ENCODE data around the gene KLHL7.
"Not testable (repeated sequence)": the region's sequence is repeated elsewhere in the genome, so short reads cannot be mapped to it uniquely, and the experiment has no call there.

Gene KLHL7

DNA sequence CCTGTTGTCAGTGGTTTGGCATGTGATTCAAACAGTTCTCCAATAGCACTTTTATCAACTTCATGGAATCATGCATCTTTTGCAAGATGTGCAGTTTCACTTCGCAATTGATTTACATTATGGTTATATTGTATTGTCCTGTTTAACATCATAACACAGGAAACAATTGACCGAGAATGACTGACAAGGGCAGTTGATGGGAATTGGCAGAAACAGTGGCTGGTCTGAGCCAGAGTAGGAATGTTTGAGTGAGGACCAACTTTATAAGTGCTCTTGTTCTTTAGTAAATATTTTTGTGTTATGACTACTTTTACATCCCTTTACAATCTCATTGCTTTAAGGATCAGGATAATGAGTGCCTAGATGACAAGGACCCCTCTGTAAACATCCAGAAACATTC is 2.2 kb downstream of the KLHL7 start:
- DNase-seq (ENCODE audit: low read depth in 2 of 3, low spot score in 1 of 3), result no peak

DNA sequence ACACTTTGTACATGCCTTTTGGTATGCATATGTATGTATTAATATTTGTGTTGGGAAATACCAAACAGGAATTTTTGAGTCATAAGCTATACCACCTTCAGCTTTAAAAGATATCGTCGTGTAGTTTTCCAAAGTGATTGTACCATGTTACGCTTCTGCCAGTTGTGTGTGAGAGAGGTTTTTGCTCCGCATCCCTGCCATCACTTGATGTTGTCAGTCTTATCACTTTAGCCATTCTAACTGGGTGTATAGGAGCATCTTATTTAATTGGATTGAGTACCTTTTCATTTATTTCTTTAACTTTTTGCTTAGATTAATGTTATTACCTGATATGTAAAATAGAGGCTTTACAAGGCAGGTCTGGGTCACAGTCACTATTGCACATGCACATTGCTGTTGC is 3.4 kb downstream of the KLHL7 start:
- no peak for DNase-seq (ENCODE audit: low read depth in 2 of 3, low spot score in 1 of 3)

DNA sequence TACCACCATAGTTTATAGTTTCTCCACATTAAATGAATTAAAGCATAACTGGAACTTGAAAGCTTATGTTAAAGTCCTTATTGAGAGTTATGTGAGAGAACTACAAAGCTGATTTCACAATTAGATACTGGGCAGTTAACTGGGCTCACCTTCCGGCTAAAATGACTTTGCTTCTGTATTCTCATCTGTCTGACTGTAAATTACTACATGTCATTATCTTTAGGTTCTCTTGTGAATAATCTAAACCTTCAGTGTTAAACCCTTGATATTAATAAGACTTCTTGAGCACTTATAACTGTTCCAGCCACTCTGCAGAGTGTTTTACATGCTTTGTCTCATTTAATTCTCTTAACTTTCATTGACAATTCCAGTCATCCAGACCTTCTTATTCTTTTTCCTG is 3.9 kb downstream of the KLHL7 start:
- DNase-seq (ENCODE audit: low read depth in 2 of 3, low spot score in 1 of 3), result no peak

DNA sequence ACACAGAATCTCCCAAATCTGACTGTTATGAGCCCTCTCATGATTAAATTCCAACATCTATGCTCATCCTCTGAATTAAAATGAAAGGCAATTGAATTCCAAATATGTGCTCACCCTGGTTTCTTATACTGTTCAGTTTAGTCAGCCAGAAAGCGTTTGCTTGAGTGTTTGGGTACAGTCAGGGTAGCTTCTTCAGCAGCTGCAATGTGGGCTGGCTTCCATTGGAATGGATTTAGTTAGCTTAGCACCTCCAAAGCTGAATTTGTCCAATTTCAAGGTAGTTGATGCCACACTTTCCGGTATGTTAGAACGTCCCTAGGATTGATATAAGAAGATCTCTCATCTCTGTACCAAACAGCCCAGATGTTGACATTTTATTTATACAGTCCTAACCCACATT is 9.3 kb downstream of the KLHL7 start:
- DNase-seq (ENCODE audit: low read depth in 2 of 3, low spot score in 1 of 3), result no peak

DNA sequence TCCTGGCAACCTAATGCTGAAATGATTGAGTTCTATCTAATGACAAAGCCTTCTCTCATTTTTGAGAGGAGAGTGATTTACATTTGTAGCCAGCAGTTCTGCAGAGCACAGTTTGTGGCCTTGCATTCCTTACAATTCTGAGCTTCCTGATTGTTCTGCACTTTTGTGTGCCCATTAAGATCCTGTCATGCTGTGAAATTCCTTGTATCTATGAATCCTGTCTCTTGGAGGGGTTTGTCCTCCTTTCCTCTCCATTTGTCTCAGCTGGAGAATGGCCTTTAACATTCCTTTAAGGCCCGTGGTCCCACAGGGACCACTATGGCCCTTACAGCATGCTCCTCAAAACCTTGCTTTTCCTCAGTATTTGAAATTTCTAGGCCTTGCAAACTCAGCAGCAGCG is 10.4 kb downstream of the KLHL7 start:
- DNase-seq (ENCODE audit: low read depth in 2 of 3, low spot score in 1 of 3), result no peak

DNA sequence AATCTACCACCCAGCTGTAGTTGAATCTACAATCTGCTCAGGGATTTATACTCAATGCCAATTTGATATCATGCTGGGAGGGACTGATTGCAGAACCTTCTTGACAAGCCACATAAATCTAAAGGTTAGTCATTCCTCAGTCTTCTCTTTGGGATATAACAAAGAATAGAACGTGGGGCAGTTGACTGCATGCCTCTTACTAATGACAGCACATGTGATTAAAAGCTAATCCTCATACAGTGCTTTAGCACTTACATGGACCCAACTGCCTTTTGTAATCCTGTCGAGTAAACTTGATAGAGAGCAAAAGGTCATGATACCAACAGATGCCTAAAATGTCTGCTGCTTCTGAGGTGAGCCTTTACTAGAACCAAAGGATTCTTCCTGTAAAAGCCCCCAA is 12.3 kb downstream of the KLHL7 start:
- DNase-seq (ENCODE audit: low read depth in 2 of 3, low spot score in 1 of 3), result no peak

DNA sequence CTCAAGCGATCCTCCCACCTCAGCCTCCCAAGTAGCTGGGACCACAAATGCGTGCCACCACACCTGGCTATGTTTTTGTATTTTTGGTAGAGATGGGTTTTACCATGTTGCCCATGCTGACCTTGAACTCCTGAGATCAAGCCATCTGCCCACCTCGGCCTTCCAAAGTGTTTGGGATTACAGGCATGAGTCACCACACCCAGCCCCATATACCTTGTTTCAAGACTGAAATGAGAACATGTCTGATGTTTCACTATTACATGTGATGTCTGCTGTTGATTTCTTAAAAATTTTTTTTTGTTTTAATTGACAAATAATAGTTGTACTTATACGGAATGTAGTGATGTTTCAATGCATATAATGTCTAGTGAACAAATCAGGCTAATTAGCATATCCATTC is 14.5 kb downstream of the KLHL7 start:
- no peak for DNase-seq (ENCODE audit: low read depth in 2 of 3, low spot score in 1 of 3)

DNA sequence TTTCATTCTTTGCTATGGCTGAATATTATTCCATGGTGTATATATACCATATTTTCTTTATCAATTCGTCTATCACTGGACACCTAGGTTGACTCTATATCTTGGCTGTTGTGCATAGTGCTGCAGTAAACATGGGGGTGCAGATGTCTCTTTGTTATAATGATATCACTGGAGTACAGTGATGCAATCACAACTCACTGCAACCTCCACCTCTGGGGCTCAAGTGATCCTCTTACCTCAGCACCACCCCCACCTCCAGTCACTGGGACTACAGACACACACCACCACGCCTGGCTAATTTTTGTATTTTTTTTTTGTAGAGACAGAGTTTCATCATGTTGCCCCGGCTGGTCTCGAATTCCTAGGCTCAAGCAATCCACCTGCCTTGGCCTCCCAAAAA is 15.6 kb downstream of the KLHL7 start:
- no peak for DNase-seq (ENCODE audit: low read depth in 2 of 3, low spot score in 1 of 3)

DNA sequence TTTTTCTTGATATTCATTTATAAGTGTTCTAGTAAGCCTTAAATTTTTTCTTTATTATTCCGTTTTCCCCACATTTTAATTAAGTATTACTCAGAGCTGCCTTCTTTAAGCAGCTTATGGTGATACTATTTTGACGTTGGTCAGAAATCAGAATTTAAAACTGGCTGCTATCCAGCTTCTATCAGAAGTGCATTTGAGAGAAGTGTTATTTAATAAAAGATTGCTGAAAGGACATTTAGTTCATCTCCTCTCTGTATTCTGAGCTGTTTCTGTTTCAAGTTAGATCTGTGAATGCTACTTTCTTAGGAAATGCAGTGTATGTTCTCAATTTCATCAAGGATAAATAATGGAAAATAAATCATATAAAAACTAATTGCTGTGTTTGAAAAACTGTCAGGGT is 17.4 kb downstream of the KLHL7 start:
- no peak for DNase-seq (ENCODE audit: low read depth in 2 of 3, low spot score in 1 of 3)

DNA sequence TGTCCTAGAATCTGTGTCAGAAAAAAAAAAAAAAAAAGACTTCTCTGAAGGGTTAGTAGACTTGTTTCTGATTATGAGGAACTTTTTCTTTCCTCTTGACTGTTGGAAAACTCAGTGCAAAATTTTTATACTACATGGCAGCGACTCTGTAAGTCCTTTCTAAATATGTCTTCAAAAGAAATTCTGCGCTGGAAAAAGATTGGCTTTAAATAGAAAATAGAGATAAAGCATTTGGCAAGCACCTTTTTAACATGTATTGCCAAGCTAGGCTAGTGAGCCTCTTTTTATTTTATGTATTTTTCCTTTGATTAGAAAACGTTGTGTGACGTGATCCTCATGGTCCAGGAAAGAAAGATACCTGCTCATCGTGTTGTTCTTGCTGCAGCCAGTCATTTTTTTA is 17.9 kb downstream of the KLHL7 start:
- DNase-seq (ENCODE audit: low read depth in 2 of 3, low spot score in 1 of 3), result no peak

DNA sequence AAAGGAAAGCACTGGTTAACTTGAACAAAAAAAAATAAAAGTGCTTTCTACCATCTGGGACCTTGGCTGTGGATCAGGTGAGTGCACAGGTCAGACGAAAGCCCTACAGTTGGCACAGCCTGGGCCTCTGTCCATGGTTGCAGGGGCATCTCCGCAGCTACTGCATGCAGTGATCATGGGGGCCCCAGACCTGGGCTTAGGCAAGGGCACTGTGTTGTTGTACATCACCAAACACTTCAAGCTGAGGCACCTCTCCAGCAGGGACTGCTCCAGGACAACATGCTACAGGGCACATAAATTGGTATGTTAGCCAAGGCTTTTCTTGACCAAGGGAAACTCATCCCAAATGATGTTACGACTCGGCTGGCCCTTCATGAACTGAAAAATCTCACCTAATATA is 23.5 kb downstream of the KLHL7 start:
- no peak for DNase-seq (ENCODE audit: low read depth in 2 of 3, low spot score in 1 of 3)

DNA sequence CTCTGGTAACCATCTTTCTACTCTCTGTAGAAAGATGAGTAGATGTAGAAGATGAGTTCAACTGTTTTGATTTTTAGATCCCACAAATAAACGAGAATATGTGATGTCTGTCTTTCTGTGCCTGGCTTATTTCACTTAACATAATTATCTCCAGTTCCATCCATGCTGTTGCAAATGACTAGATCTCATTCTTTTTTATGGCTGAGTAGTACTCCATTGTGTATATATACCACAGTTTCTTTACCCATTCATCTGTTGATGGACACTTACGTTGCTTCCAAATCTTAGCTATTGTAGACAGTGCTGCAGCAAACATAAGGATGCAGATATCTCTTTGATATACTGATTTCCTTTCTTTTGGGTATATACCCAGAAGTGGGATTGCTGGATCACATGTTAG is 26.2 kb downstream of the KLHL7 start:
- DNase-seq (ENCODE audit: low read depth in 2 of 3, low spot score in 1 of 3), result not testable (repeated sequence)

DNA sequence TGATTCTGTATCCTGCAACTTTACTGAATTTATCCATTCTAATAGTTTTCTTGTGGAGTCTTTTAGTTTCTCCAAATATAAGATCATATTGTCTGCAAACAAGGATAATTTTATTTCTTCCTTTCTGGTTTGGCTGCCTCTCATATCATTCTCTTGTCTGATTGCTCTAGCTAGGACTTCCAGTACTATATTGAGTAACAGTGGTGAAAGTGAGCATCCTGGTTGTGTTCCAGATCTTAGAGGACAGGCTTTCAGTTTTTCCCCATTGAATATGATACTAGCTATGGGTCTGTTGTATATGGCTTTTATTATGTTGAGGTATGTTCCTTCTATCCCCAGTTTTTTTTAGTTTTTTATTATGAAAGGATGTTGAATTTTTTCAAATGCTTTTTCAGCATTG is 28.2 kb downstream of the KLHL7 start:
- no peak for DNase-seq (ENCODE audit: low read depth in 2 of 3, low spot score in 1 of 3)

DNA sequence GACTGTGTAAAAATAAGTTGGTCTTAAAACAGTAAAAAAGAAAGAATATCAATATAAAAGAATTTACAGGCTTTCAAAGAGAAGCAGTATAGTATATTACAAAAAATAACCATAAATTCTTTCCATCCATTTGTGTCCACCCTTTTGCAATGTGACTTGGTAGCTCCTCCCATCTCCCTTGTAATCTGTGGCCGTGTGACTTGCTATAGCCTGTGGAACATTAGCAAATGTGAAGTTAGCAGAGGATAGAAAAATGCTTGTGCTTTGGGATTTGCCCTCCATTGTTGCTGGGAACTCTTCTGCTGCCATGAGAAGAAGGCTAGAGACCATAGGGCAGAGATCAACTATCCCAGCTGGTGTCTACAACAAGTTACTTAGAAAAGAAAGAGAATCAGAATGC is 30.2 kb downstream of the KLHL7 start:
- no peak for DNase-seq (ENCODE audit: low read depth in 2 of 3, low spot score in 1 of 3)

DNA sequence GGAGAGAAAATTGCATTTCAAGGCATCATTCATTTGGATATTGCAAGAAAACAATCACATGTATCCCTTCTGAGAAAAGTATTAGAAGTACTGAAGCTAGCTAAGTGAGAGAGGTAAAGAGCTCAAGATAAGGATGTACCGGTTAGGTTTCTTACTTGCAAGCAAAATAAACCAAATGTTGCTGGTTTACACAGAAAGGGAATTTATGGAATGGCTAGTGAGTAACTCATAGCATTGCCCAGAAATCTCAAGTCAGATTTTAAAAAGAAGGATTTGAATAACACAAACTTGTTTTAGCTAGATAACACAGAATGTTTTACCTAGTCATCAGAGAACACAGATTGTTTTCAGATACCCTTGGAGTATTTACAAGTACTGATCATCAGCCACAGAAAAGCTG is 30.6 kb downstream of the KLHL7 start:
- DNase-seq (ENCODE audit: low read depth in 2 of 3, low spot score in 1 of 3), result no peak

DNA sequence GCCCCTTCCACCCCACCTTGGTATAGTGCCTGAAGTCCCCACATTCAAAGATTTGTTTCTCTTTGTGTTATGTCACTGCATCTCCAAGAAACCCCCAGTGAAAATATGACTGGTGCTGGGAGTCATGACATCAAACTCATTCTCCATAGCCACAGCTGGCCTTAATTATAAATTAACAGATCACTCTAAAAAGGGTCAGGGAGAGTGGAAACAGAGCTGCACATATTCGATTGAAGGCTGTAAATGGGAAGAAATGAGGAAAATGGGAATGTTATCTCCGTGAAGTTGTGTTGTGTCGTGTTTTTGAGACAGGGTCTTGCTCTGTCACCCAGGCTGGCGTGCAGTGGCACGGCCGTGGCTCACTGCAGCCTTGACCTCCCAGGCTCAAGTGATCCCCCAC is 52.1 kb downstream of the KLHL7 start:
- no peak for DNase-seq (ENCODE audit: low read depth in 2 of 3, low spot score in 1 of 3)

DNA sequence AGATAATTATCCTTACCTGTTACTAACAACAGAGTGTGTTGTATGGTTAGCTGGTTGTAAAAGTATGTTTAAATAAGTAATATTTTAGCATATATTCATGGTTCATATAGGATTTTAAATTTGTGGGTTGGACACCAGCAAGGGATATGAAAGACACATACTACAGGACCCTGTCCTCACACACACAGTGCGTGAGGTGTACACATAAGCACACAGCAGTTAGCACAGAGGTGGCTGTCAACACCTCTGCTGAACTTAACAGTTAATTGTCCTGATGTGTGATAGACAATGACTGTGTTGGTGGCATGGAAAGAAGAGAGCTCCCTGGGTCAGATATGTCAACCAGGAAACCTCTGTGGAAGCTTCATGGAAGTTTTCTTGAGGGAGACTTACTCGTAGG is 53.0 kb downstream of the KLHL7 start:
- no peak for DNase-seq (ENCODE audit: low read depth in 2 of 3, low spot score in 1 of 3)

DNA sequence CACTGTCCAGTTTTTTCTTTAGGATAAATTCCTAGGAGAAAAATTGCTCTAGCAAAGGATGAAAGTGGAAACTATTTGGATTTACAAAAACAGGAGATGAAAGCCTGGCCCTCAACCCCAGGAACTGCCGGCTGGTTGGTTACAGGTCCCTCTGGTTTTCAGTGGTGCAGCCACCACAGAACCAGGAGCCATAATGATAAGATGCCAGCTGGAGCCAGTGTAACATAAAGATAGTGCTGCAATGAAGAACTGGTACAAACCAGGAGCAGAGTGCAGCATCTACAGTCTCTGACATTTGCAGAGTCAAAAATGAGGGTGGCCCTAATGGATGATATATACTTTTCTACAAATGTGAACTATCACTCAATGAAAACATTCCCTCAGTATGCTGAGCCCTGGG is 55.9 kb downstream of the KLHL7 start:
- no peak for DNase-seq (ENCODE audit: low read depth in 2 of 3, low spot score in 1 of 3)

DNA sequence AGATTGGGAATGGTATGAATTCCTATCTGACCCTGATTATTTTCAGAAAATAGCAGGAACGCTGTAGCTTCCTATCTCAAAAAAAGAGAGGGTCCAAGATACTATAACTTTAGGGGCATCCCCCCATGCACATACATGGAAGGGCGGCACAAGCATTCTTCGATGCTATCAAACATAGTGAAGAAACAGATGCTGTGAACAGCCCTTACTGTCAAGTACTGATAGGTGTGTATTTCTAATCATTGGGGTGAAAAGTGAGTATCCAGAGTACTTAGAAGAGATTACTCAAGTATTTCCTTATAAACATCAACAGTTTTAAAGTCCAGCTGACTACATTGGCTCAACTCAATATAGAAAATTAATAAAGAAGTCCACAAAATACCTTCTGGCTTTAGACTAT is 59.3 kb downstream of the KLHL7 start:
- no peak for DNase-seq (ENCODE audit: low read depth in 2 of 3, low spot score in 1 of 3)

DNA sequence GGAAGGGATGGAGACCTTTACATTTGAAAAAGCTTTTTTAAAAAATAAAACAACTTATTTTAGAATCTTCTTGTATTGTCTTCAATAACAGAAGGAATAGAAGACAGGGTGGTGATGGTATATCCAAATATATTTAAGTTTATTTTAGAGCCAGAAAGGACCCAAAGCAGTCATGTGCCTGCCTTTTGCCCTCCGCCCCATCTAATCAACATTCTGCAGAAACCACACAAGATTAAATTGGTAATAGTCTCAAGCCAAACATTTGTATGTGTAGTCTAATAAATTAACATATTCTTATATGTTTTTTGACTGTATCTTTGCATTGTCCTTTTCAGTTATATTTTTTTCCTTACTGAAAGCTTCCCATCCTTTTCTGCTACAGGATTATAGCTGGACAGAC is 59.7 kb downstream of the KLHL7 start:
- no peak for DNase-seq (ENCODE audit: low read depth in 2 of 3, low spot score in 1 of 3)

DNA sequence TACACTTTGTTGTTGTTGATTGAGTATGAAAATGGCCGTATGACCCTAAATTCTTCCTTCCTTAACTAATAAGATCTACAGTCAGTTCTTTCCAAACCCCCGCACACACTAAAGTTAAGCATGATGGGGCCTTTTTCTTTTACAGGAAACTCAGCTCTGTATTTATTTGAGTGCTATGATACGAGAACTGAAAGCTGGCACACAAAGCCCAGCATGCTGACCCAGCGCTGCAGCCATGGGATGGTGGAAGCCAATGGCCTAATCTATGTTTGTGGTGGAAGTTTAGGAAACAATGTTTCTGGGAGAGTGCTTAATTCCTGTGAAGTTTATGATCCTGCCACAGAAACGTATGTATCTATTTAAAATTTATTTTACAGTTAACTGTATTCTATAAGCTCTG is 62.1 kb downstream of the KLHL7 start:
- DNase-seq (ENCODE audit: low read depth in 2 of 3, low spot score in 1 of 3), result no peak

DNA sequence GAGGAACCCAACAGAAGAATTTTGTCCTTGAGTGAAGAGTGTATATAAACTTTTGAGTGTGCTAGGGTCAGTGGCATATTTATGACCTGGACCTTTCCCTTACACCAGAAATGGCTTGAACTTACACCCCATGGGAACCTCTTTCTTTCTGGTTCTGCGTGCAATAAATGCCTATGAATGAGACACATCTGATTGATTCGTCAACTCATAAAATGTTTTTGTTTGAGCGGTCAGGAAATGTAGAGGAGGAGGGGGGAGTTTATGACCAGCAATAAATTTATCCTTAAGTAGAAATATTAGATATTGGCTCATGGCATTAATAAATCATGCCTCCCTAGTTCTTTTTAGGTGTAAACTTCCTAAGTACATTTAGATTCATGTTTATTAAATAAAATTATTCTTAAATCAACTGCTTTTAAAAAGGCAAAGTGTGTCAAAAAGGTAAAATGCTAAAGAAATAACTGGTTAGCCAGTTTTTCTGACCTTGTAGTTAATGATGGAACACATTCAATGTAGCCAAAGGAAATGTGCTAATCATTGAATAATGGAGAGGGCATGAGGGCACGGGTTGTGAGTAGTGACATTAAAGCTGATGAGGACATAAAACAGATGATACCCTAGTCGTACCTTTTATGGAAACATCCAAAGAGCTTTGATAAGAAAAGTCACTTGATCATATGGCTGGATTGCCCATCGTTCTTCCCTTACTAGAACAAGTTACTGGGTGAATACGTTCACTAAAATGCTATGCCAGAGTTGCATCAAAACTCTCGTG is 62.7 kb downstream of the KLHL7 start:
- DNase-seq (ENCODE audit: low read depth in 2 of 3, low spot score in 1 of 3), result no peak

DNA sequence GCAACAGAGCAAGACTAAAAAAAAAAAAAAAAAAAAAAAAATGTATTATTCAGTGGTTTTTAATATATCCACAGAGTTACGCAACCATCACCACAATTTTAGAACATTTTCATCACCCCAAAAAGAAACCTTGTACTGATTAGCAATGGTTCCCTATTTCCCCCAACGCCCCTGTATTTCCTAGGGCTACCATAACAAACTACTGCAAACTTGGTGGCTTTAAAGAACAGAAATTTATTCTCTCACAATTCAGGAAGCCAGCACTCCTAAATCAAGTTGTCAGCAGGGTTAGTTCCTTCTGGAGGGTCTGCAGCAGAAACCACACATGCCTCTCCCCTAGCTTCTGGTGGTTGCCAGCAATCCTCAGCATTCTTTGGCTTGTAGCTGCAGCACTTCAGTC is 70.4 kb downstream of the KLHL7 start:
- DNase-seq (ENCODE audit: low read depth in 2 of 3, low spot score in 1 of 3), result no peak

Data from stimulated activated CD4-positive, alpha-beta T cell treated with anti-CD3 and anti-CD28 coated beads, Interleukin-12 subunit alpha, Interleukin-12 subunit beta, amount 100 ng/mL, for 48 hours (primary cell).